ENCODE data around the gene SHISA9. TPM values are rescaled to one million over a fixed set of nuclear protein-coding genes. Genes with fewer than 3 reads are reported as not detected.

SHISA9 gene
- polyA plus RNA-seq, 1 of the 3 experiments (the other 2 are of a cell fraction): 0.02 TPM

DNA sequence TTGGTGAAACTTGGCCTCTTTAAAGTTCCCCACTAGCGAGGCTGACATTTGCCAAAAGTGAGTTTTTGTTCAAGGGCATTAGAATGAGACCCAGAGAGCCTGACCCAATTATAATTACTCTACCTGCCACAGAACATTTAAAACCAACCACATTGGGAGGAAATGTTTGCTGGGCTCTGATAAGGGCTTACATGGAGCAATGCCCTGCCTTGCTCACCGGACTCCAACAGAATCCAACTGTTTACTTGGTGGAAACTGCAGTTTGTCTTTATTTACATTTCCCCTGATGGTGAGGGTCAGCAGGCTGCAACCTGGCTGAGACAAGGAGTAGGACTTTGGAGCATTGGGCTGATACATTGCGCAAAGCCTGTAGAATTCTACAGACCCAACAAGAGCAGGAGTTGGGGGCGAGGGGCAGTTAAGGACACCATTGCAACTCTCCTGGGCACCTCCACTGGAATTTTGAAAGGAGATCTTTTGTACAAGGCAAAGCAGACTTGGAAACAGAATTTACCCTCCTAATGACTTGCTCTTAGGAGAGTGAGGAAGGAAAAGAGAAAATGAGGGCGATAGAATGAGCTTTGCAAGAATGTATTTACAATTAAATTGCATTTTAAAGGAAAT lies 368.6 kb downstream of the SHISA9 start (continued):
- TF ChIP-seq YY1 (IDR thresholded peaks at IDR 0.05; ENCODE audit: low read depth): no peak

DNA sequence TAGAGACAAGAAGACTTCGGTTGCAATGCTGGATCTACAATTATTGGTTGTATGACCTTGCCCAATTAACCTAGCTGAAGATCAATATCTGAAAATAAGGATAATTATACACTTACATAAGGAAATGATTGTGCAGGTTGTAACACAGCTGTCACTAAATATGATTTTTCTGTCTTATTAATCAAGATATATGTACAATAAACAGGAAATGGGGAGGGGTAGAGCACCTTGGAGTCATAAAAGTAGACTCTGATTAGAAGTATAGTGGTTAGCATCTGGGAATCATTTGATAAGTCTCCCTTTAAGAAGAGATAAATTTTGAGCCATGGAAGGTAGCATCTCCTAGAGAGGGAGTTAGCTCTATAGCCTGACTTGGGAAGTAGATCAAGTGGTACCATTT lies 369.2 kb downstream of the SHISA9 start:
- ChIA-PET POLR2A (no interaction called here), CTCF (interaction anchor here (1.4 kb wide), 1 partner anchor 14 kb away, joined by 3 read pairs; no protein-coding TSS in a partner anchor)
- Histone ChIP-seq H2AFZ (ENCODE audit: low read depth) (no peak overlapping the region), H3K36me3 (replicated peaks in 1 of 2; ENCODE audit: control insufficient read depth in 1 of 2, insufficient read depth in 2 of 2, low read length in 1 of 2) (no peaks in the 10 kb centered on the region), H3K9me3 (no peaks in the 10 kb centered on the region; the same call in 1 of the 2 replicates), H3K27me3 (ENCODE audit: insufficient read depth) (no peaks in the 10 kb centered on the region), H3K9ac (no peak overlapping the region), H3F3A (replicated peaks; ENCODE audit: insufficient read depth) (no peaks in the 10 kb centered on the region), H3K4me2 (no peak overlapping the region), H3K4me1 (ENCODE audit: control insufficient read depth in 1 of 2, insufficient read depth in 2 of 2, low read depth in 1 of 2, low read length in 1 of 2) (no peaks in the 10 kb centered on the region), H3K4me3 (ENCODE audit: low read depth in 2 of 2, low read length in 1 of 2) (no peak overlapping the region), H3K9me2 (no peaks in the 10 kb centered on the region), H4K20me1 (ENCODE audit: insufficient read depth) (no peaks in the 10 kb centered on the region), H3K79me2 (ENCODE audit: insufficient read depth) (no peaks in the 10 kb centered on the region), H3K27ac (ENCODE audit: low read depth in 2 of 2, low read length in 1 of 2) (no peak overlapping the region)
- 7% methylated on average over 1 of the region's 1 CpG for WGBS (ENCODE audit: low lambda C conversion rate)
- TF ChIP-seq ELF1 (IDR thresholded peaks at IDR 0.05) (no peak), EZH2phosphoT487 (IDR thresholded peaks at IDR 0.05; ENCODE audit: borderline replicate concordance, low read depth) (no peak), TEAD4 (IDR thresholded peaks at IDR 0.05; ENCODE audit: borderline replicate concordance, insufficient read depth) (no peak), TCF12 (IDR thresholded peaks at IDR 0.05) (no peak), MAX (IDR thresholded peaks at IDR 0.05; ENCODE audit: low read depth) (no peak), NFIC (IDR thresholded peaks at IDR 0.05; ENCODE audit: borderline replicate concordance) (no peak), SMC3 (IDR thresholded peaks at IDR 0.05; ENCODE audit: low read depth, low read length) (no peak)
- no peak for DNase-seq

DNA sequence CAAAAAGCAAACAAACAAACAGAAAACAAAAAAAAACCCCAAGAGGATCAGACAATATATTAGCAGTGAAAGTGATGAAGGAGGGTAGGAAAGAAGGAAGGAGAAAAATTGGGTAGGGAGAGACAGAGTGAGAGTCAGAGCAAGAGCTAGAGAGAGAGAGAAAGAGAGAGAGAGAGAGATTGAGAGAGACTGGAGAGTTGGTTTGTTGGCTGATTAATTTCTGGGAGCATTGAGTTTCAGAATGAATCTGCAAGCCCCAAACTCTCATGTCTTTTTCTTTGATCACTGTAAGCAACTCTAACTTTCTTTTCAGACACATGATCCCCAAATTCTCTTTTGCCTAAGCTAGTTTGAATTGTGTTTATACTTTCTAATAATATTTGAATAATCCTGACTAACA lies 388.1 kb downstream of the SHISA9 start:
- Histone ChIP-seq H2AFZ (ENCODE audit: low read depth) (no peak overlapping the region), H3K36me3 (replicated peaks in 1 of 2; ENCODE audit: control insufficient read depth in 1 of 2, insufficient read depth in 2 of 2, low read length in 1 of 2) (no peaks in the 10 kb centered on the region), H3K9me2 (no peaks in the 10 kb centered on the region), H3K79me2 (ENCODE audit: insufficient read depth) (no peaks in the 10 kb centered on the region), H3F3A (replicated peaks; ENCODE audit: insufficient read depth) (no peaks in the 10 kb centered on the region), H3K27me3 (ENCODE audit: insufficient read depth) (no peaks in the 10 kb centered on the region), H3K27ac (ENCODE audit: low read depth in 2 of 2, low read length in 1 of 2) (no peak overlapping the region), H3K9ac (no peak overlapping the region), H3K4me1 (ENCODE audit: control insufficient read depth in 1 of 2, insufficient read depth in 2 of 2, low read depth in 1 of 2, low read length in 1 of 2) (no peaks in the 10 kb centered on the region), H3K4me2 (no peak overlapping the region), H3K4me3 (ENCODE audit: low read depth in 2 of 2, low read length in 1 of 2) (no peak overlapping the region), H4K20me1 (ENCODE audit: insufficient read depth) (no peaks in the 10 kb centered on the region), H3K9me3 (no peaks in the 10 kb centered on the region)
- DNase-seq: no peak
- CTCF ChIA-PET: interaction anchor here (1.1 kb wide), 1 partner anchor 23 kb away, joined by 3 read pairs; no protein-coding TSS in a partner anchor
- POLR2A ChIA-PET: no interaction called here
- TF ChIP-seq SIN3A (IDR thresholded peaks at IDR 0.05; ENCODE audit: borderline replicate concordance, low read depth, low read length): no peak
- TF ChIP-seq CHD2 (IDR thresholded peaks at IDR 0.05; ENCODE audit: low read length, partially characterized antibody): no peak
- TF ChIP-seq NRF1 (IDR thresholded peaks at IDR 0.05; ENCODE audit: low read depth, low read length): no peak
- no peak for TF ChIP-seq MXI1 (IDR thresholded peaks at IDR 0.05; ENCODE audit: low read depth, low read length)
- TF ChIP-seq, protein P1, sequence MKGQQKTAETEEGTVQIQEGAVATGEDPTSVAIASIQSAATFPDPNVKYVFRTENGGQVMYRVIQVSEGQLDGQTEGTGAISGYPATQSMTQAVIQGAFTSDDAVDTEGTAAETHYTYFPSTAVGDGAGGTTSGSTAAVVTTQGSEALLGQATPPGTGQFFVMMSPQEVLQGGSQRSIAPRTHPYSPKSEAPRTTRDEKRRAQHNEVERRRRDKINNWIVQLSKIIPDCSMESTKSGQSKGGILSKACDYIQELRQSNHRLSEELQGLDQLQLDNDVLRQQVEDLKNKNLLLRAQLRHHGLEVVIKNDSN (IDR thresholded peaks at IDR 0.05; ENCODE audit: borderline replicate concordance, low read depth): no peak
- no peak for TF ChIP-seq JUND (IDR thresholded peaks at IDR 0.05)
- no peak for TF ChIP-seq POLR2AphosphoS5 (IDR thresholded peaks at IDR 0.05; ENCODE audit: low read depth, low read length)
- TF ChIP-seq GATA2 (CRISPR knock-in tag; IDR thresholded peaks at IDR 0.05): no peak
- no peak for TF ChIP-seq ZBTB33 (IDR thresholded peaks at IDR 0.05; ENCODE audit: borderline replicate concordance, low read depth)
- TF ChIP-seq RFX5 (IDR thresholded peaks at IDR 0.05; ENCODE audit: low read length): no peak
- no peak for TF ChIP-seq MEF2A (IDR thresholded peaks at IDR 0.05; ENCODE audit: borderline replicate concordance, low read depth)
- TF ChIP-seq IRF3 (IDR thresholded peaks at IDR 0.05; ENCODE audit: low read depth, low read length): no peak
- no peak for TF ChIP-seq MAX (IDR thresholded peaks at IDR 0.05; ENCODE audit: low read depth)

All from SK-N-SH (cell line).